K562 (cell line): ENCODE data around the gene ARFGEF2. TPM values are rescaled to one million over a fixed set of nuclear protein-coding genes. Genes with fewer than 3 reads are reported as not detected.

Experiments used
- ATAC-seq: fragments of 200-7000 bp; cut with Tn5 transposase; 3 replicates; pipeline ENCODE4 v1.9.1; 2020; ENCODE audit warnings: moderate library complexity
- BruUV-seq: library from RNA; stranded (reverse); fragments of 400-500 nt; replicated peaks from 2 replicates; lab custom pipeline; 2021; lab: Mats Ljungman, UMichigan
- CTCF ChIA-PET: fragments of 300-600 bp; formaldehyde crosslinking; extraction: SDS; loops from one replicate; lab custom pipeline; 2021; ENCODE audit warnings: low intra/inter-chr PET ratio; lab: Yijun Ruan, JAX
- POLR2A ChIA-PET: fragments of 300-600, 350-650 bp; sonication (Branson Sonifier 250); formaldehyde crosslinking; extraction: SDS; loops from one replicate; lab custom pipeline; 2021; ENCODE audit warnings: antibody characterized with exemption, inconsistent platforms; lab: Yijun Ruan, JAX
- DNase-seq, 4 experiments: peaks; one replicate each; pipeline versions ENCODE4 v3.0.0 to v3.0.0-alpha.2; 2011 to 2018; ENCODE audit warnings: low spot score in 3 of 4, mixed read lengths in 3 of 4; ENCODE audit errors: extremely low read depth in 1 of 4
- FAIRE-seq: peaks from 2 replicates; lab custom pipeline; 2011; peaks lifted over from hg19 to GRCh38; lab: Jason Lieb, UNC
- H2AFZ ChIP-seq: 2 replicates; pipeline ENCODE4 v1.6.0; 2011; ENCODE audit warnings: low read depth, low read length, control low read depth, inconsistent platforms
- H3K27ac ChIP-seq: fragments of 200-600 bp; 3 replicates; pipeline ENCODE4 v1.8.0; 2011; ENCODE audit warnings: low read depth, mild to moderate bottlenecking, control low read depth, inconsistent platforms, low read length, moderate library complexity, mixed read lengths; ENCODE audit errors: extremely low read depth
- H3K27me3 ChIP-seq, 2 experiments: fragments of 300-600 bp in 1 of 2; 2 replicates in 1 of 2; 3 replicates in 1 of 2; pipeline versions ENCODE4 v1.6.0 to v1.8.0; 2011; ENCODE audit warnings: inconsistent platforms in 2 of 2, low read length in 2 of 2, mild to moderate bottlenecking in 1 of 2, mixed read lengths in 1 of 2, moderate library complexity in 1 of 2; ENCODE audit not compliant: control insufficient read depth in 2 of 2, insufficient read depth in 2 of 2
- H3K36me3 ChIP-seq: fragments of 300-600 bp; 3 replicates; pipeline ENCODE4 v1.8.0; 2011; ENCODE audit warnings: mild to moderate bottlenecking, low read length, inconsistent platforms; ENCODE audit not compliant: control insufficient read depth, insufficient read depth
- H3K4me1 ChIP-seq, 2 experiments: fragments of 200-600 bp in 1 of 2; replicated peaks in 1 of 2; 2 replicates in 1 of 2; 3 replicates in 1 of 2; pipeline versions ENCODE4 v1.5.1 to v1.8.0; 2011; ENCODE audit warnings: inconsistent platforms in 2 of 2, low read length in 2 of 2, mild to moderate bottlenecking in 1 of 2, mixed read lengths in 1 of 2, moderate library complexity in 1 of 2; ENCODE audit not compliant: control insufficient read depth in 2 of 2, insufficient read depth in 2 of 2
- H3K4me2 ChIP-seq: 2 replicates; pipeline ENCODE4 v1.6.1; 2011; ENCODE audit warnings: low read length, control low read depth, inconsistent platforms, mixed read lengths; ENCODE audit not compliant: insufficient read depth
- H3K4me3 ChIP-seq: fragments of 200-600 bp; sonication (generic), shearing (Covaris generic); 2 replicates; pipeline ENCODE4 v1.5.1; 2016; ENCODE audit warnings: control low read depth, inconsistent platforms
- H3K79me2 ChIP-seq: fragments of 200-600 bp; 3 replicates; pipeline ENCODE4 v1.8.0; 2011; ENCODE audit warnings: low read length, inconsistent platforms; ENCODE audit not compliant: control insufficient read depth, insufficient read depth
- H3K9ac ChIP-seq, 2 experiments: 2 replicates each; pipeline versions ENCODE4 v1.6.0 to v1.6.1; 2011; ENCODE audit warnings: low read depth in 2 of 2, low read length in 2 of 2, control low read depth in 1 of 2, inconsistent platforms in 1 of 2, mild to moderate bottlenecking in 1 of 2, mixed read lengths in 1 of 2; ENCODE audit not compliant: insufficient read depth in 1 of 2
- H3K9me1 ChIP-seq: one replicate; pipeline ENCODE4 v1.6.0; 2011; ENCODE audit warnings: inconsistent platforms, mild to moderate bottlenecking, low read length, moderate library complexity; ENCODE audit not compliant: control insufficient read depth, insufficient read depth
- H3K9me3 ChIP-seq: replicated peaks from 2 replicates; pipeline ENCODE4 v1.5.1; 2011; ENCODE audit warnings: low read depth, low read length, inconsistent platforms; ENCODE audit not compliant: control insufficient read depth, insufficient read depth
- H4K20me1 ChIP-seq: replicated peaks from 2 replicates; pipeline ENCODE4 v1.6.1; 2011; ENCODE audit warnings: low read length, inconsistent platforms, mixed read lengths; ENCODE audit not compliant: control insufficient read depth, insufficient read depth
- ZFP36 ChIP-seq: fragments of 150-350 bp; IDR thresholded peaks from 2 replicates; pipeline ENCODE4 v1.6.1; 2018; ENCODE audit warnings: low read length, low read depth; ENCODE audit not compliant: partially characterized antibody
- ZNF699 ChIP-seq: fragments of 250-450 bp; sonication (Bioruptor Pico); IDR thresholded peaks from 2 replicates; pipeline ENCODE4 v1.8.0; 2021; ENCODE audit warnings: mild to moderate bottlenecking, moderate library complexity; ENCODE audit not compliant: insufficient replicate concordance
- WGBS: fragments of 100-300 bp; shearing (Covaris generic); methylation state at CpG from one replicate; pipeline ENCODE4 v1.1.6; 2016; ENCODE audit warnings: low coverage, mixed read lengths; ENCODE audit not compliant: insufficient coverage; ENCODE audit errors: missing lambda C conversion rate; 5-methylcytosine and 5-hydroxymethylcytosine counted together
- in situ Hi-C: fragments of 300-500 bp; cut with MboI; formaldehyde crosslinking; loops from 4 replicates; pipeline ENCODE4 v1.15.0; 2018; ENCODE audit warnings: inconsistent platforms, mixed read lengths
- intact Hi-C: fragments of 100-400 bp; cut with micrococcal nuclease; formaldehyde crosslinking; loops from 2 replicates; pipeline ENCODE4 v1.14.2; 2022
- polyA plus RNA-seq, 8 experiments: library from polyadenylated mRNA; depleted of rRNA in 4 of 8; stranded (reverse) in 5 of 8; unstranded in 3 of 8; fragments of >200 nt; fragmentation: Nextera tagmentation in 2 of 8; fragmentation: Illumina TruSeq in 1 of 8; extraction: Ambion mirVana in 2 of 8; extraction: Trizol in 1 of 8; gene quantifications; 2 replicates each; pipeline versions ENCODE4 v1.2.1 to v1.2.3, GENCODE V29; 2011 to 2014; ENCODE audit warnings: inconsistent platforms in 1 of 8, missing spikeins in 1 of 8
- total RNA-seq, 7 experiments: library from RNA; depleted of rRNA in 6 of 7; stranded (reverse); fragments of >200 nt in 6 of 7; fragmentation: Illumina TruSeq in 2 of 7; extraction: Trizol in 2 of 7; gene quantifications; 2 replicates each; pipeline versions ENCODE4 v1.2.1 to v1.2.3, GENCODE V29; 2011 to 2021; ENCODE audit warnings: low replicate concordance in 1 of 7
- TF ChIP-seq, protein P1 (sequence below): fragments of 250-450 bp; sonication (Bioruptor Pico); IDR thresholded peaks from 2 replicates; pipeline ENCODE4 v1.4.0; 2020; ENCODE audit warnings: mild to moderate bottlenecking

Gene ARFGEF2
- total and polyA plus RNA-seq, 9 of the 15 experiments (the other 6 are each of a cell fraction or from before 2014, with no cell fraction given) = 4.2 to 18.8 (median 13.7) TPM

DNA sequence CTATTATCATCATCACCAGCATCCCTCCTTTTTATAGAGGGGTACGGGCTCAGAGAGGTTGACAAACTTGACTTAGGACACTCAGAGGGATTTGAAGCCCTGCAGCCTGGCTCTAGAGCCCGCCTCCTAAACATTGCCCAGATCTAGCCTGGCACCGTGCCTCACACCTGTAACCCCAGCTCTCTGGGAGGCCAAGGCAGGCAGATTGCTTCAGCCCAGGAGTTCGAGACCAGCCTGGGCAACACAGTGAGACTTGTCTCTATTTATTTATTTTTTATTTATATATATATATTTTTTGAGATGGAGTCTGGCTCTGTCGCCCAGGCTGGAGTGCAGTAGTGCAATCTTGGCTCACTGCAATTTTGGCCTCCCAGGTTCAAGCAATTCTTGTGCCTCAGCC lies 118.3 kb downstream of the ARFGEF2 start (continued):
- TF ChIP-seq, protein P1, sequence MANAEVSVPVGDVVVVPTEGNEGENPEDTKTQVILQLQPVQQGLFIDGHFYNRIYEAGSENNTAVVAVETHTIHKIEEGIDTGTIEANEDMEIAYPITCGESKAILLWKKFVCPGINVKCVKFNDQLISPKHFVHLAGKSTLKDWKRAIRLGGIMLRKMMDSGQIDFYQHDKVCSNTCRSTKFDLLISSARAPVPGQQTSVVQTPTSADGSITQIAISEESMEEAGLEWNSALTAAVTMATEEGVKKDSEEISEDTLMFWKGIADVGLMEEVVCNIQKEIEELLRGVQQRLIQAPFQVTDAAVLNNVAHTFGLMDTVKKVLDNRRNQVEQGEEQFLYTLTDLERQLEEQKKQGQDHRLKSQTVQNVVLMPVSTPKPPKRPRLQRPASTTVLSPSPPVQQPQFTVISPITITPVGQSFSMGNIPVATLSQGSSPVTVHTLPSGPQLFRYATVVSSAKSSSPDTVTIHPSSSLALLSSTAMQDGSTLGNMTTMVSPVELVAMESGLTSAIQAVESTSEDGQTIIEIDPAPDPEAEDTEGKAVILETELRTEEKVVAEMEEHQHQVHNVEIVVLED (CRISPR knock-in tag) = no peak
- TF ChIP-seq ZFP36 = no peak

DNA sequence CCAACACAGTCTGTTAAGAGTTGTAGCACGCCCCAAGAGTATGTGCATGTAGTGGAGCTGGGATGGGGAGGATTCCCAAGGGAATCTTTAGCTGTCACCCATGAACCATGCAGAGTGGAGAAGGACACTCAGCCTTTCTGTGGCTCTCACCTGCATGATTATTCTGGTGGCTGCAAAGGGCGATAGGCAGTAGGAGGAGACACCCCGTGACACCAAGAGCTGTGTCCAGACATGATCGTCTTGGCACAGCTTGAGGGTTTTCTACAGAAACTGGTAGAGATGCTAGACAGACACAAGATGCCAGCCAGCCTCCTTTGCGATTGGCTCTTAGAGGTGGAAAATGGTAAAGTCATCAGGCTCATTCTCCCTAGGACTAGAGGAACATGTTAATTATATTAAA lies 121.5 kb downstream of the ARFGEF2 start:
- Histone ChIP-seq H3K4me2 (no peak overlapping the region), H3K4me1 (peaks cover 12 to 24% of the 10 kb centered on the region in 2 experiments), H3K4me3 (no peak overlapping the region), H3K9ac (no peak overlapping the region), H3K27ac (no peak overlapping the region), H3K9me1 (peaks cover 2% of the 10 kb centered on the region), H3K9me3 (no peaks in the 10 kb centered on the region), H4K20me1 (peaks cover 10% of the 10 kb centered on the region; the same call in 1 of the 2 replicates), H3K27me3 (no peaks in the 10 kb centered on the region), H3K79me2 (peaks cover 23% of the 10 kb centered on the region), H2AFZ (no peak overlapping the region), H3K36me3 (peaks cover 4% of the 10 kb centered on the region; the same call in 2 of the 3 replicates)
- DNase-seq (no peak), FAIRE-seq (no peak), ATAC-seq (no peak)
- in situ Hi-C loops (no loop called here), intact Hi-C loops (no loop called here)
- 76% methylated on average over 5 of the region's 5 CpGs for WGBS
- no peak for TF ChIP-seq ZNF699 (CRISPR knock-in tag)
- ChIA-PET POLR2A (no interaction called here), CTCF (no interaction called here)
- no TSS peak for BruUV-seq
